HAP-1 (cell line): Measurements from ENCODE around the gene TNFRSF14.

Source experiments
- DNase-seq, 2 experiments: peaks; one replicate each; pipeline ENCODE4 v3.0.0-alpha.2; 2016 to 2020; ENCODE audit warnings: low spot score in 2 of 2
- H3K27me3 ChIP-seq: fragments of 250-450 bp; sonication (Bioruptor Pico); 2 replicates; pipeline ENCODE4 v1.5.1; 2020; ENCODE audit warnings: low read depth, mild to moderate bottlenecking, moderate library complexity
- H3K36me3 ChIP-seq: fragments of 250-450 bp; sonication (Bioruptor Pico); replicated peaks from 2 replicates; pipeline ENCODE4 v1.5.1; 2020; ENCODE audit warnings: mild to moderate bottlenecking
- H3K4me1 ChIP-seq: fragments of 250-450 bp; sonication (Bioruptor Pico); 2 replicates; pipeline ENCODE4 v1.5.1; 2020; ENCODE audit warnings: mild to moderate bottlenecking
- H3K4me3 ChIP-seq: fragments of 250-450 bp; sonication (Bioruptor Pico); 2 replicates; pipeline ENCODE4 v1.5.1; 2020; ENCODE audit warnings: mild to moderate bottlenecking, moderate library complexity
- H3K9me3 ChIP-seq: fragments of 250-450 bp; sonication (Bioruptor Pico); 2 replicates; pipeline ENCODE4 v1.5.1; 2020; ENCODE audit warnings: mild to moderate bottlenecking, moderate library complexity
- in situ Hi-C: fragments of 300-500 bp; cut with MboI; formaldehyde crosslinking; loops from 3 replicates; pipeline ENCODE4 v1.14.3; 2020; ENCODE audit warnings: low sequenced_read_pairs, inconsistent platforms, mixed read lengths

Gene TNFRSF14

GRCh38 chr1:2590233-2591141 lies 34.3 kb downstream of the TNFRSF14 start:
- no peaks in the 10 kb centered on the region for H3K9me3 ChIP-seq
- H3K4me1 ChIP-seq, result peaks cover 2% of the 10 kb centered on the region; the same call in 1 of the 2 replicates
- no peaks in the 10 kb centered on the region for H3K36me3 ChIP-seq
- no peak overlapping the region for H3K4me3 ChIP-seq
- peaks cover 5% of the 10 kb centered on the region; the same call in 1 of the 2 replicates for H3K27me3 ChIP-seq
- no peak for DNase-seq
- in situ Hi-C loops, result no loop called here

- no peak overlapping the region for H3K4me3 ChIP-seq
- in situ Hi-C loops, result no loop called here
- DNase-seq, result no peak
- no peaks in the 10 kb centered on the region for H3K36me3 ChIP-seq
- no peaks in the 10 kb centered on the region for H3K9me3 ChIP-seq
- peaks cover 5% of the 10 kb centered on the region; the same call in 1 of the 2 replicates for H3K27me3 ChIP-seq
- peaks cover 2% of the 10 kb centered on the region; the same call in 1 of the 2 replicates for H3K4me1 ChIP-seq
These were observed 35.0 kb downstream of the TNFRSF14 start for GRCh38 chr1:2591233-2591580.

- H3K36me3 ChIP-seq, result no peaks in the 10 kb centered on the region
- H3K27me3 ChIP-seq, result peaks cover 5% of the 10 kb centered on the region; the same call in 1 of the 2 replicates
- no peak overlapping the region for H3K4me3 ChIP-seq
- in situ Hi-C loops, result no loop called here
- no peak for DNase-seq
- H3K4me1 ChIP-seq, result peaks cover 2% of the 10 kb centered on the region; the same call in 1 of the 2 replicates
- H3K9me3 ChIP-seq, result no peaks in the 10 kb centered on the region
These were observed 35.5 kb downstream of the TNFRSF14 start for GRCh38 chr1:2591581-2592261.

GRCh38 chr1:2592672-2593071 lies 36.5 kb downstream of the TNFRSF14 start:
- no peaks in the 10 kb centered on the region for H3K36me3 ChIP-seq
- no peaks in the 10 kb centered on the region for H3K4me1 ChIP-seq
- no peak overlapping the region for H3K4me3 ChIP-seq
- H3K27me3 ChIP-seq, result peaks cover 5% of the 10 kb centered on the region
- no peaks in the 10 kb centered on the region for H3K9me3 ChIP-seq
- DNase-seq, result no peak
- in situ Hi-C loops, result no loop called here

GRCh38 chr1:2593251-2593878 lies 37.2 kb downstream of the TNFRSF14 start:
- Histone ChIP-seq H3K36me3 (no peaks in the 10 kb centered on the region), H3K4me3 (no peak overlapping the region), H3K4me1 (no peaks in the 10 kb centered on the region), H3K27me3 (peaks cover 5% of the 10 kb centered on the region), H3K9me3 (no peaks in the 10 kb centered on the region)
- in situ Hi-C loops, result no loop called here
- no peak for DNase-seq

GRCh38 chr1:2594001-2594640 lies 38.0 kb downstream of the TNFRSF14 start:
- Histone ChIP-seq H3K27me3 (peaks cover 5% of the 10 kb centered on the region), H3K36me3 (no peaks in the 10 kb centered on the region), H3K9me3 (no peaks in the 10 kb centered on the region), H3K4me1 (no peaks in the 10 kb centered on the region), H3K4me3 (no peak overlapping the region)
- in situ Hi-C loops, result no loop called here
- peak in 1 of 2 experiments; percentile 21 for DNase-seq

GRCh38 chr1:2594641-2595131 lies 38.5 kb downstream of the TNFRSF14 start:
- H3K4me1 ChIP-seq, result no peaks in the 10 kb centered on the region
- H3K36me3 ChIP-seq, result no peaks in the 10 kb centered on the region
- peaks cover 5% of the 10 kb centered on the region for H3K27me3 ChIP-seq
- no peak for DNase-seq
- in situ Hi-C loops, result no loop called here
- H3K9me3 ChIP-seq, result no peaks in the 10 kb centered on the region
- no peak overlapping the region for H3K4me3 ChIP-seq

- in situ Hi-C loops, result no loop called here
- Histone ChIP-seq H3K36me3 (no peaks in the 10 kb centered on the region), H3K27me3 (peaks cover 5% of the 10 kb centered on the region), H3K4me1 (no peaks in the 10 kb centered on the region), H3K4me3 (no peak overlapping the region), H3K9me3 (no peaks in the 10 kb centered on the region)
- no peak for DNase-seq
These were observed 39.2 kb downstream of the TNFRSF14 start for GRCh38 chr1:2595261-2595811.

GRCh38 chr1:2595812-2596529 lies 39.8 kb downstream of the TNFRSF14 start:
- in situ Hi-C loops, result no loop called here
- Histone ChIP-seq H3K4me3 (no peak overlapping the region), H3K36me3 (no peaks in the 10 kb centered on the region), H3K9me3 (no peaks in the 10 kb centered on the region), H3K4me1 (no peaks in the 10 kb centered on the region), H3K27me3 (peaks cover 7% of the 10 kb centered on the region)
- DNase-seq, result no peak

- no peak for DNase-seq
- in situ Hi-C loops, result no loop called here
- no peaks in the 10 kb centered on the region for H3K36me3 ChIP-seq
- H3K27me3 ChIP-seq, result peaks cover 14% of the 10 kb centered on the region
- no peaks in the 10 kb centered on the region for H3K4me1 ChIP-seq
- no peak overlapping the region for H3K4me3 ChIP-seq
- H3K9me3 ChIP-seq, result no peaks in the 10 kb centered on the region
These were observed 40.6 kb downstream of the TNFRSF14 start for GRCh38 chr1:2596530-2597333.

- no peaks in the 10 kb centered on the region for H3K9me3 ChIP-seq
- no peaks in the 10 kb centered on the region for H3K36me3 ChIP-seq
- in situ Hi-C loops, result no loop called here
- no peaks in the 10 kb centered on the region for H3K4me1 ChIP-seq
- H3K27me3 ChIP-seq, result peaks cover 22% of the 10 kb centered on the region
- no peak overlapping the region for H3K4me3 ChIP-seq
- DNase-seq, result no peak
These were observed 41.5 kb downstream of the TNFRSF14 start for GRCh38 chr1:2597441-2598328.
